ENCODE data around the gene ZFPM1.

Gene ZFPM1

GRCh38 chr16:88537859-88538258 is 84.8 kb downstream of the ZFPM1 start:
- Histone ChIP-seq H3K4me3 (replicated peaks; ENCODE audit: insufficient read depth, low read length) (no peak overlapping the region), H3K27me3 (ENCODE audit: insufficient read depth, poor library complexity, severe bottlenecking) (no peaks in the 10 kb centered on the region), H3K27ac (replicated peaks) (no peak overlapping the region)
- DNase-seq (ENCODE audit: low read depth in 1 of 2, low spot score in 1 of 2): no peak
- no peak for TF ChIP-seq GABPA (IDR thresholded peaks at IDR 0.05; ENCODE audit: low read depth)
- TF ChIP-seq POLR2AphosphoS5 (IDR thresholded peaks at IDR 0.05; ENCODE audit: low read depth): no peak
- no peak for TF ChIP-seq REST (IDR thresholded peaks at IDR 0.05; ENCODE audit: insufficient replicate concordance, low read depth)
- TF ChIP-seq CTCF (IDR thresholded peaks at IDR 0.05; ENCODE audit: insufficient read depth, low read length): no peak
- no peak for TF ChIP-seq SPI1 (IDR thresholded peaks at IDR 0.05; ENCODE audit: borderline replicate concordance, low read depth)

- no peak for DNase-seq (ENCODE audit: low read depth in 1 of 2, low spot score in 1 of 2)
- no peak overlapping the region for H3K27ac ChIP-seq (replicated peaks)
- H3K4me3 ChIP-seq (replicated peaks; ENCODE audit: insufficient read depth, low read length): no peak overlapping the region
- H3K27me3 ChIP-seq (ENCODE audit: insufficient read depth, poor library complexity, severe bottlenecking): no peaks in the 10 kb centered on the region
- TF ChIP-seq GABPA (IDR thresholded peaks at IDR 0.05; ENCODE audit: low read depth) (no peak), POLR2AphosphoS5 (IDR thresholded peaks at IDR 0.05; ENCODE audit: low read depth) (no peak), CTCF (IDR thresholded peaks at IDR 0.05; ENCODE audit: insufficient read depth, low read length) (no peak), SPI1 (IDR thresholded peaks at IDR 0.05; ENCODE audit: borderline replicate concordance, low read depth) (no peak), REST (IDR thresholded peaks at IDR 0.05; ENCODE audit: insufficient replicate concordance, low read depth) (no peak)
These were observed 85.4 kb downstream of the ZFPM1 start for GRCh38 chr16:88538366-88539060.

GRCh38 chr16:88539261-88539651 is 86.2 kb downstream of the ZFPM1 start:
- Histone ChIP-seq H3K27ac (replicated peaks) (no peak overlapping the region), H3K27me3 (ENCODE audit: insufficient read depth, poor library complexity, severe bottlenecking) (no peaks in the 10 kb centered on the region), H3K4me3 (replicated peaks; ENCODE audit: insufficient read depth, low read length) (no peak overlapping the region)
- TF ChIP-seq REST (IDR thresholded peaks at IDR 0.05; ENCODE audit: insufficient replicate concordance, low read depth): no peak
- TF ChIP-seq GABPA (IDR thresholded peaks at IDR 0.05; ENCODE audit: low read depth): no peak
- TF ChIP-seq SPI1 (IDR thresholded peaks at IDR 0.05; ENCODE audit: borderline replicate concordance, low read depth): no peak
- no peak for TF ChIP-seq POLR2AphosphoS5 (IDR thresholded peaks at IDR 0.05; ENCODE audit: low read depth)
- no peak for TF ChIP-seq CTCF (IDR thresholded peaks at IDR 0.05; ENCODE audit: insufficient read depth, low read length)
- no peak for DNase-seq (ENCODE audit: low read depth in 1 of 2, low spot score in 1 of 2)

Data from HL-60 (cell line).